Fibroblast of peridontal ligament (primary cell): Measurements from ENCODE around the gene IL17RB.

Experiments used
- DNase-seq: peaks from one replicate; pipeline ENCODE4 v3.0.0-alpha.2; 2010; ENCODE audit errors: extremely low read depth

The IL17RB gene

GRCh38 chr3:53860196-53860595, 13.8 kb downstream of the IL17RB start:
- no peak for DNase-seq

GRCh38 chr3:53862241-53862640, 15.9 kb downstream of the IL17RB start:
- DNase-seq: no peak

GRCh38 chr3:53863145-53863544, 16.8 kb downstream of the IL17RB start:
- no peak for DNase-seq

- no peak for DNase-seq
Measured at GRCh38 chr3:53865732-53866499, 19.5 kb downstream of the IL17RB start.

GRCh38 chr3:53880396-53881345, 34.3 kb downstream of the IL17RB start:
- peak; percentile 31 for DNase-seq

- peak; percentile 78 for DNase-seq
Measured at GRCh38 chr3:53881691-53882593, 35.6 kb downstream of the IL17RB start, which contains the start of gene ACTR8. Gene ACTR8, minus strand, starts transcription at chr3:53882152. Its CDS starts 51 bp downstream, at chr3:53882101.

- DNase-seq: no peak
Measured at GRCh38 chr3:53883008-53883407, 36.6 kb downstream of the IL17RB start.

- no peak for DNase-seq
Measured at GRCh38 chr3:53884623-53885022, 38.3 kb downstream of the IL17RB start.

GRCh38 chr3:53885239-53885638, 38.9 kb downstream of the IL17RB start:
- no peak for DNase-seq

GRCh38 chr3:53887446-53887845, 41.1 kb downstream of the IL17RB start:
- no peak for DNase-seq

- no peak for DNase-seq
Measured at GRCh38 chr3:53888232-53888631, 41.9 kb downstream of the IL17RB start.

GRCh38 chr3:53890726-53891475, 44.5 kb downstream of the IL17RB start:
- DNase-seq: peak; percentile 37

- peak; percentile 99 for DNase-seq
Measured at GRCh38 chr3:53891497-53892285, 45.3 kb downstream of the IL17RB start, which contains the start of gene SELENOK. Gene SELENOK, minus strand, starts transcription at chr3:53891859.

GRCh38 chr3:53892286-53892637, 45.9 kb downstream of the IL17RB start:
- DNase-seq: no peak

GRCh38 chr3:53899750-53900149, 53.4 kb downstream of the IL17RB start:
- DNase-seq: no peak

- no peak for DNase-seq
Measured at GRCh38 chr3:53900666-53901331, 54.4 kb downstream of the IL17RB start.

- DNase-seq: no peak
Measured at GRCh38 chr3:53902067-53902466, 55.7 kb downstream of the IL17RB start.

GRCh38 chr3:53902711-53903110, 56.3 kb downstream of the IL17RB start:
- DNase-seq: no peak

- no peak for DNase-seq
Measured at GRCh38 chr3:53913401-53913800, 67.0 kb downstream of the IL17RB start.
